HepG2 (cell line): ENCODE measurements around the gene LRRC45. TPM values are rescaled to one million over a fixed set of nuclear protein-coding genes. Genes with fewer than 3 reads are reported as not detected.

Experiments
- ERF ChIP-seq: IDR thresholded peaks from 2 replicates; pipeline ENCODE4 v1.6.1; 2018; ENCODE audit warnings: missing biosample characterization, missing genetic modification reagents
- KAT7 ChIP-seq: IDR thresholded peaks from 2 replicates; pipeline ENCODE4 v1.6.1; 2018; ENCODE audit warnings: borderline replicate concordance, missing compliant biosample characterization
- KLF6 ChIP-seq: IDR thresholded peaks from 2 replicates; pipeline ENCODE4 v1.8.0; 2016; ENCODE audit warnings: missing biosample characterization, missing genetic modification reagents
- MAFF ChIP-seq: IDR thresholded peaks from 2 replicates; pipeline ENCODE4 v1.6.1; 2011; ENCODE audit warnings: low read depth, low read length, improper control_type of control experiment
- MLLT10 ChIP-seq: sonication (generic); formaldehyde crosslinking; IDR thresholded peaks from 2 replicates; pipeline ENCODE4 v1.4.0; 2020; ENCODE audit warnings: missing genetic modification reagents
- PAWR ChIP-seq: sonication (generic); formaldehyde crosslinking; IDR thresholded peaks from 2 replicates; pipeline ENCODE4 v1.4.0; 2020; ENCODE audit warnings: missing genetic modification reagents, mild to moderate bottlenecking, borderline replicate concordance
- PCBP2 ChIP-seq: fragments of 200-400 bp; formaldehyde crosslinking; optimal IDR thresholded peaks from 2 replicates; pipeline ENCODE3; 2018; ENCODE audit warnings: low read length, low read depth; ENCODE audit not compliant: poor library complexity, severe bottlenecking
- POLR2A ChIP-seq, 2 experiments: IDR thresholded peaks; 2 replicates each; pipeline ENCODE4 v1.6.1; 2011; ENCODE audit warnings: low read depth in 2 of 2, low read length in 2 of 2, mild to moderate bottlenecking in 1 of 2, moderate library complexity in 1 of 2; ENCODE audit not compliant: insufficient read depth in 1 of 2
- RBAK ChIP-seq: sonication (generic); formaldehyde crosslinking; IDR thresholded peaks from 2 replicates; pipeline ENCODE4 v1.5.1; 2020; ENCODE audit warnings: mild to moderate bottlenecking, missing genetic modification reagents
- SUZ12 ChIP-seq: fragments of 150-350 bp; IDR thresholded peaks from 2 replicates; pipeline ENCODE4 v1.6.1; 2014; ENCODE audit warnings: low read depth, low read length
- ZBTB1 ChIP-seq: sonication (generic); formaldehyde crosslinking; IDR thresholded peaks from 2 replicates; pipeline ENCODE4 v1.4.0; 2020; ENCODE audit warnings: missing genetic modification reagents, borderline replicate concordance
- ZBTB7B ChIP-seq: sonication (generic); formaldehyde crosslinking; IDR thresholded peaks from 2 replicates; pipeline ENCODE4 v1.4.0; 2020; ENCODE audit warnings: missing genetic modification reagents
- ZNF253 ChIP-seq: sonication (generic); formaldehyde crosslinking; IDR thresholded peaks from 2 replicates; pipeline ENCODE4 v1.8.0; 2022; ENCODE audit warnings: mild to moderate bottlenecking, missing genetic modification reagents, borderline replicate concordance
- ZNF619 ChIP-seq: sonication (generic); formaldehyde crosslinking; IDR thresholded peaks from 2 replicates; pipeline ENCODE4 v1.4.0; 2020; ENCODE audit warnings: mild to moderate bottlenecking, missing genetic modification reagents
- ZNF7 ChIP-seq: IDR thresholded peaks from 2 replicates; pipeline ENCODE4 v1.6.1; 2016; ENCODE audit warnings: missing biosample characterization, missing genetic modification reagents
- ZNF713 ChIP-seq: sonication (generic); formaldehyde crosslinking; IDR thresholded peaks from 2 replicates; pipeline ENCODE4 v1.4.0; 2020; ENCODE audit warnings: mild to moderate bottlenecking, missing genetic modification reagents
- ZNF737 ChIP-seq: sonication (generic); formaldehyde crosslinking; IDR thresholded peaks from 2 replicates; pipeline ENCODE4 v1.5.0; 2020; ENCODE audit warnings: missing genetic modification reagents, mild to moderate bottlenecking, borderline replicate concordance
- ZNF772 ChIP-seq: sonication (generic); formaldehyde crosslinking; IDR thresholded peaks from 2 replicates; pipeline ENCODE4 v1.5.0; 2020; ENCODE audit warnings: mild to moderate bottlenecking, missing genetic modification reagents
- ZNF792 ChIP-seq: IDR thresholded peaks from 2 replicates; pipeline ENCODE4 v1.6.1; 2016
- ZSCAN20 ChIP-seq: sonication (generic); formaldehyde crosslinking; IDR thresholded peaks from 2 replicates; pipeline ENCODE4 v1.4.0; 2020; ENCODE audit warnings: missing genetic modification reagents, mild to moderate bottlenecking, borderline replicate concordance
- polyA plus RNA-seq, 8 experiments: library from polyadenylated mRNA; depleted of rRNA in 3 of 8; stranded (reverse) in 7 of 8; unstranded in 1 of 8; fragments of >200 nt; fragmentation: Illumina TruSeq in 4 of 8; extraction: Trizol in 4 of 8; gene quantifications; 2 replicates each; pipeline versions ENCODE4 v1.2.1 to v1.2.3, GENCODE V29; 2011 to 2016; ENCODE audit warnings: low read depth in 4 of 8, missing spikeins in 1 of 8, mixed read lengths in 1 of 8; ENCODE audit not compliant: insufficient read depth in 1 of 8
- total RNA-seq, 5 experiments: library from RNA; depleted of rRNA; stranded (reverse); fragments of >200 nt; fragmentation: Illumina TruSeq; extraction: Trizol; gene quantifications; 2 replicates each; pipeline ENCODE4 v1.2.3, GENCODE V29; 2016; ENCODE audit warnings: low read depth in 1 of 5
- TF ChIP-seq, protein P1 (sequence below): fragments of 450-650 bp; IDR thresholded peaks from 2 replicates; pipeline ENCODE4 v1.6.1; 2016
- TF ChIP-seq, protein P2 (sequence below), 2 experiments: sonication (generic) in 1 of 2; formaldehyde crosslinking in 1 of 2; IDR thresholded peaks; 2 replicates each; pipeline versions ENCODE4 v1.4.0 to v1.6.1; 2018 to 2020; ENCODE audit warnings: missing genetic modification reagents in 2 of 2, borderline replicate concordance in 1 of 2, low read depth in 1 of 2, mild to moderate bottlenecking in 1 of 2, missing biosample characterization in 1 of 2
- TF ChIP-seq, protein P3 (sequence below): sonication (generic); formaldehyde crosslinking; IDR thresholded peaks from 2 replicates; pipeline ENCODE4 v1.9.0; 2022; ENCODE audit warnings: missing genetic modification reagents, mild to moderate bottlenecking, borderline replicate concordance
- TF ChIP-seq, protein P4 (sequence below): conservative IDR thresholded peaks from 2 replicates; pipeline ENCODE4 v1.6.1; 2018; ENCODE audit warnings: missing genetic modification reagents
- TF ChIP-seq, protein P5 (sequence below): sonication (generic); formaldehyde crosslinking; IDR thresholded peaks from 2 replicates; pipeline ENCODE4 v1.5.0; 2020; ENCODE audit warnings: missing genetic modification reagents

Gene LRRC45
- total and polyA plus RNA-seq, 2 of the 13 experiments (the other 11 are each of a cell fraction or from before 2014, with no cell fraction given) = 11.6 to 48.1 TPM

DNA sequence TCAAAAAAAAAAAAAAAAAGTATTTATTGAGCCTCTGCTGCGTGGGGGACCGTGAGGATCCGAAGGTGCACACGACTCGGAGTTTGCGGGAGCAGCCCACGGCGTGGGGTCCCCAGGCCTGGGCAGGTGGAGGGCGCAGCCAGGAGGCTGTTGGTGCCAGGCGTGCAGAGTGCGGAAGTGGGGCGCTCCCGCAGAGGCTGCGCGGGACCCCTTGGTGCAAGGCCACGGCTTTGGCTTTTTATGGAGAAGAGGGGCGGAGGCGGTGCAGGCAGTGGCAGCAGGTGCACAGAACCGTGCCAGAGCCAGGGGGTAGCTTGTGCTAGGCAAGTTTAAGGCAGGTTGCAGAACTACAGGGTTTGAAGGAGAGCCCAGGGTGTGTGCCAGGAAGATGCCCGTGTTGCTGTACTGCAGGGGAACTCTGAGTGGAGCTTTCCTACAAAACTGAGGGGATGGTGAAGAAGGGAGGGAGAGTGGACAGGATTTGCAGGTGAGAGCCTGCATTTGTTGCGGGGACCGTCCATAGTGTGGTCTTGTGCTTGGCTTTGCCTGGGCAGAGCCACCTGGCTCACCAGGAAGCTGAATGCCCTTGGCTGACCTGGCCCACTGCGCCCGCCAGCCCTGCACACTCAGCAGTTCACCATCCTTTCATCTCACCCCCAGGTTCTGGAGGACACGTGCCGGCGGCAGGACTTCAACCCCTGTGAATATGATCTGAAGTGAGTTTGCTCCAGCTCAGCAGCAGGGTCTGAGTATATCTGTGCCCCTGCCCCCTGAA lies 44.4 kb upstream of the LRRC45 start (continued):
- TF ChIP-seq, protein P1, sequence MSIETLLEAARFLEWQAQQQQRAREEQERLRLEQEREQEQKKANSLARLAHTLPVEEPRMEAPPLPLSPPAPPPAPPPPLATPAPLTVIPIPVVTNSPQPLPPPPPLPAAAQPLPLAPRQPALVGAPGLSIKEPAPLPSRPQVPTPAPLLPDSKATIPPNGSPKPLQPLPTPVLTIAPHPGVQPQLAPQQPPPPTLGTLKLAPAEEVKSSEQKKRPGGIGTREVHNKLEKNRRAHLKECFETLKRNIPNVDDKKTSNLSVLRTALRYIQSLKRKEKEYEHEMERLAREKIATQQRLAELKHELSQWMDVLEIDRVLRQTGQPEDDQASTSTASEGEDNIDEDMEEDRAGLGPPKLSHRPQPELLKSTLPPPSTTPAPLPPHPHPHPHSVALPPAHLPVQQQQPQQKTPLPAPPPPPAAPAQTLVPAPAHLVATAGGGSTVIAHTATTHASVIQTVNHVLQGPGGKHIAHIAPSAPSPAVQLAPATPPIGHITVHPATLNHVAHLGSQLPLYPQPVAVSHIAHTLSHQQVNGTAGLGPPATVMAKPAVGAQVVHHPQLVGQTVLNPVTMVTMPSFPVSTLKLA = no peak
- TF ChIP-seq ZNF713 (CRISPR knock-in tag) (no peak), ZNF7 (CRISPR knock-in tag) (no peak), POLR2A (IDR thresholded peaks at IDR 0.05; ENCODE audit: insufficient read depth in 1 of 2, low read depth in 2 of 2, low read length in 2 of 2) (peak; percentile 4 to 60; a peak in 2 of 4 replicates), MLLT10 (CRISPR knock-in tag) (no peak), KAT7 (CRISPR knock-in tag) (peak; percentile 45; the same call in 1 of the 2 replicates), ZSCAN20 (CRISPR knock-in tag) (no peak), PCBP2 (no peak), RBAK (CRISPR knock-in tag) (no peak), PAWR (no peak), ZNF253 (CRISPR knock-in tag) (no peak), MAFF (peak; percentile 79), ERF (CRISPR knock-in tag) (no peak), ZNF619 (CRISPR knock-in tag) (no peak), ZNF792 (CRISPR knock-in tag) (no peak), ZNF737 (no peak), ZBTB1 (CRISPR knock-in tag) (no peak), ZBTB7B (CRISPR knock-in tag) (no peak), ZNF772 (CRISPR knock-in tag) (0 out of 2 replicates have a peak, but pooled peaks have one; percentile 25), SUZ12 (no peak), KLF6 (CRISPR knock-in tag) (no peak)
- TF ChIP-seq, protein P2, sequence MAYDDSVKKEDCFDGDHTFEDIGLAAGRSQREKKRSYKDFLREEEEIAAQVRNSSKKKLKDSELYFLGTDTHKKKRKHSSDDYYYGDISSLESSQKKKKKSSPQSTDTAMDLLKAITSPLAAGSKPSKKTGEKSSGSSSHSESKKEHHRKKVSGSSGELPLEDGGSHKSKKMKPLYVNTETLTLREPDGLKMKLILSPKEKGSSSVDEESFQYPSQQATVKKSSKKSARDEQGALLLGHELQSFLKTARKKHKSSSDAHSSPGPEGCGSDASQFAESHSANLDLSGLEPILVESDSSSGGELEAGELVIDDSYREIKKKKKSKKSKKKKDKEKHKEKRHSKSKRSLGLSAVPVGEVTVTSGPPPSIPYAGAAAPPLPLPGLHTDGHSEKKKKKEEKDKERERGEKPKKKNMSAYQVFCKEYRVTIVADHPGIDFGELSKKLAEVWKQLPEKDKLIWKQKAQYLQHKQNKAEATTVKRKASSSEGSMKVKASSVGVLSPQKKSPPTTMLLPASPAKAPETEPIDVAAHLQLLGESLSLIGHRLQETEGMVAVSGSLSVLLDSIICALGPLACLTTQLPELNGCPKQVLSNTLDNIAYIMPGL (CRISPR knock-in tag; IDR thresholded peaks at IDR 0.05; ENCODE audit: borderline replicate concordance in 1 of 2, low read depth in 1 of 2) = no peak
- TF ChIP-seq, protein P3, sequence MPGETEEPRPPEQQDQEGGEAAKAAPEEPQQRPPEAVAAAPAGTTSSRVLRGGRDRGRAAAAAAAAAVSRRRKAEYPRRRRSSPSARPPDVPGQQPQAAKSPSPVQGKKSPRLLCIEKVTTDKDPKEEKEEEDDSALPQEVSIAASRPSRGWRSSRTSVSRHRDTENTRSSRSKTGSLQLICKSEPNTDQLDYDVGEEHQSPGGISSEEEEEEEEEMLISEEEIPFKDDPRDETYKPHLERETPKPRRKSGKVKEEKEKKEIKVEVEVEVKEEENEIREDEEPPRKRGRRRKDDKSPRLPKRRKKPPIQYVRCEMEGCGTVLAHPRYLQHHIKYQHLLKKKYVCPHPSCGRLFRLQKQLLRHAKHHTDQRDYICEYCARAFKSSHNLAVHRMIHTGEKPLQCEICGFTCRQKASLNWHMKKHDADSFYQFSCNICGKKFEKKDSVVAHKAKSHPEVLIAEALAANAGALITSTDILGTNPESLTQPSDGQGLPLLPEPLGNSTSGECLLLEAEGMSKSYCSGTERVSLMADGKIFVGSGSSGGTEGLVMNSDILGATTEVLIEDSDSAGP (CRISPR knock-in tag) = no peak
- TF ChIP-seq, protein P4, sequence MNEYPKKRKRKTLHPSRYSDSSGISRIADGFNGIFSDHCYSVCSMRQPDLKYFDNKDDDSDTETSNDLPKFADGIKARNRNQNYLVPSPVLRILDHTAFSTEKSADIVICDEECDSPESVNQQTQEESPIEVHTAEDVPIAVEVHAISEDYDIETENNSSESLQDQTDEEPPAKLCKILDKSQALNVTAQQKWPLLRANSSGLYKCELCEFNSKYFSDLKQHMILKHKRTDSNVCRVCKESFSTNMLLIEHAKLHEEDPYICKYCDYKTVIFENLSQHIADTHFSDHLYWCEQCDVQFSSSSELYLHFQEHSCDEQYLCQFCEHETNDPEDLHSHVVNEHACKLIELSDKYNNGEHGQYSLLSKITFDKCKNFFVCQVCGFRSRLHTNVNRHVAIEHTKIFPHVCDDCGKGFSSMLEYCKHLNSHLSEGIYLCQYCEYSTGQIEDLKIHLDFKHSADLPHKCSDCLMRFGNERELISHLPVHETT = no peak
- TF ChIP-seq, protein P5, sequence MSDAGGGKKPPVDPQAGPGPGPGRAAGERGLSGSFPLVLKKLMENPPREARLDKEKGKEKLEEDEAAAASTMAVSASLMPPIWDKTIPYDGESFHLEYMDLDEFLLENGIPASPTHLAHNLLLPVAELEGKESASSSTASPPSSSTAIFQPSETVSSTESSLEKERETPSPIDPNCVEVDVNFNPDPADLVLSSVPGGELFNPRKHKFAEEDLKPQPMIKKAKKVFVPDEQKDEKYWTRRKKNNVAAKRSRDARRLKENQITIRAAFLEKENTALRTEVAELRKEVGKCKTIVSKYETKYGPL (CRISPR knock-in tag) = no peak
